Endothelial cell of umbilical vein (primary cell): Measurements from ENCODE around the gene MIA2. TPM values are rescaled to one million over a fixed set of nuclear protein-coding genes. Genes with fewer than 3 reads are reported as not detected.

Experiments used
- BruUV-seq: library from RNA; stranded (reverse); fragments of 400-500 nt; replicated peaks from 2 replicates; lab custom pipeline; 2021; lab: Mats Ljungman, UMichigan
- CTCF ChIA-PET: fragments of 300-600, 350-600 bp; sonication (Branson Sonifier 250); formaldehyde crosslinking; loops from one replicate; lab custom pipeline; 2021; ENCODE audit warnings: antibody characterized with exemption, inconsistent platforms; lab: Charles Lee
- POLR2A ChIA-PET: fragments of 300-600, 350-600 bp; sonication (Branson Sonifier 250); formaldehyde crosslinking; loops from one replicate; lab custom pipeline; 2021; ENCODE audit warnings: antibody characterized with exemption, inconsistent platforms; lab: Charles Lee
- DNase-seq: peaks from one replicate; pipeline ENCODE4 v3.0.0-alpha.2; 2011; ENCODE audit warnings: low read depth, low spot score
- FAIRE-seq: peaks from 2 replicates; lab custom pipeline; 2011; peaks lifted over from hg19 to GRCh38; lab: Jason Lieb, UNC
- H2AFZ ChIP-seq: 2 replicates; pipeline ENCODE4 v1.6.0; 2012; ENCODE audit warnings: low read depth, low read length, control low read depth, inconsistent platforms
- H3K27ac ChIP-seq: 2 replicates; pipeline ENCODE4 v1.5.1; 2011; ENCODE audit warnings: low read depth, mild to moderate bottlenecking, control low read depth, low read length, moderate library complexity; ENCODE audit not compliant: insufficient read depth
- H3K27me3 ChIP-seq, 2 experiments: 2 replicates each; pipeline versions ENCODE4 v1.6.0 to v1.6.1; 2011; ENCODE audit warnings: low read length in 2 of 2, mixed read lengths in 1 of 2; ENCODE audit not compliant: control insufficient read depth in 2 of 2, insufficient read depth in 2 of 2
- H3K36me3 ChIP-seq, 2 experiments: 2 replicates in 1 of 2; 3 replicates in 1 of 2; pipeline ENCODE4 v1.5.1; 2011; ENCODE audit warnings: low read length in 2 of 2, mild to moderate bottlenecking in 1 of 2, moderate library complexity in 1 of 2; ENCODE audit not compliant: control insufficient read depth in 2 of 2, insufficient read depth in 2 of 2; ENCODE audit errors: extremely low read depth in 1 of 2
- H3K4me1 ChIP-seq: 3 replicates; pipeline ENCODE4 v1.5.1; 2011; ENCODE audit warnings: mild to moderate bottlenecking, low read length; ENCODE audit not compliant: control insufficient read depth, insufficient read depth; ENCODE audit errors: extremely low read depth
- H3K4me2 ChIP-seq: 2 replicates; pipeline ENCODE4 v1.6.1; 2011; ENCODE audit warnings: low read length, control low read depth, mixed read lengths; ENCODE audit not compliant: insufficient read depth
- H3K4me3 ChIP-seq, 3 experiments: fragments of 200-600 bp in 1 of 3; sonication (generic), shearing (Covaris generic) in 1 of 3; replicated peaks in 1 of 3; 2 replicates each; pipeline ENCODE4 v1.5.1; 2011 to 2016; ENCODE audit warnings: control low read depth in 3 of 3, low read length in 3 of 3, mild to moderate bottlenecking in 2 of 3, inconsistent platforms in 1 of 3, low read depth in 1 of 3, moderate library complexity in 1 of 3; ENCODE audit not compliant: insufficient read depth in 1 of 3
- H3K79me2 ChIP-seq: 2 replicates; pipeline ENCODE4 v1.6.0; 2012; ENCODE audit warnings: low read length, inconsistent platforms; ENCODE audit not compliant: control insufficient read depth, insufficient read depth
- H3K9ac ChIP-seq: replicated peaks from 2 replicates; pipeline ENCODE3; 2011; ENCODE audit warnings: low read length, control low read depth; ENCODE audit not compliant: insufficient read depth; ENCODE audit errors: extremely low read depth
- H3K9me1 ChIP-seq: replicated peaks from 3 replicates; pipeline ENCODE4 v1.6.0; 2011; ENCODE audit warnings: mild to moderate bottlenecking, low read length; ENCODE audit not compliant: control insufficient read depth, insufficient read depth; ENCODE audit errors: extremely low read depth
- H3K9me3 ChIP-seq: replicated peaks from 2 replicates; pipeline ENCODE4 v1.5.1; 2012; ENCODE audit warnings: low read length, inconsistent platforms; ENCODE audit not compliant: control insufficient read depth, insufficient read depth
- H4K20me1 ChIP-seq: replicated peaks from 2 replicates; pipeline ENCODE3; 2011; ENCODE audit warnings: mild to moderate bottlenecking, low read length; ENCODE audit not compliant: control insufficient read depth, insufficient read depth; ENCODE audit errors: extremely low read depth
- CTCF ChIP-seq, 2 donors: IDR thresholded peaks; 1 replicate in 1 of 2; 2 replicates in 1 of 2; pipeline ENCODE4 v1.5.1; 2011; ENCODE audit warnings: low read length in 2 of 2, mild to moderate bottlenecking in 2 of 2, moderate library complexity in 2 of 2, control low read depth in 1 of 2, inconsistent platforms in 1 of 2, low read depth in 1 of 2; ENCODE audit not compliant: insufficient read depth in 1 of 2; ENCODE audit errors: extremely low read depth in 1 of 2
- EZH2 ChIP-seq: IDR thresholded peaks from 2 replicates; pipeline ENCODE4 v1.6.1; 2012; ENCODE audit warnings: borderline replicate concordance, low read depth, mild to moderate bottlenecking, moderate library complexity, low read length, inconsistent platforms; ENCODE audit not compliant: severe bottlenecking
- FOS ChIP-seq: IDR thresholded peaks from 2 replicates; pipeline ENCODE4 v1.6.1; 2011; ENCODE audit warnings: mild to moderate bottlenecking, low read length, moderate library complexity, borderline replicate concordance; ENCODE audit not compliant: insufficient read depth
- GATA2 ChIP-seq: IDR thresholded peaks from 2 replicates; pipeline ENCODE4 v1.7.0; 2011; ENCODE audit warnings: low read depth, mild to moderate bottlenecking, moderate library complexity, mixed read lengths, low read length; ENCODE audit not compliant: insufficient read length, insufficient read depth
- JUN ChIP-seq: IDR thresholded peaks from 2 replicates; pipeline ENCODE4 v1.6.1; 2011; ENCODE audit warnings: borderline replicate concordance, low read depth; ENCODE audit not compliant: insufficient read length, insufficient read depth
- MAX ChIP-seq: IDR thresholded peaks from 2 replicates; pipeline ENCODE4 v1.6.1; 2011; ENCODE audit not compliant: insufficient read depth, insufficient read length
- MYC ChIP-seq: IDR thresholded peaks from one replicate; pipeline ENCODE4 v1.6.1; 2011; ENCODE audit warnings: mild to moderate bottlenecking, low read depth, low read length
- POLR2A ChIP-seq: IDR thresholded peaks from 2 replicates; pipeline ENCODE4 v1.6.1; 2012; ENCODE audit warnings: low read depth, mild to moderate bottlenecking, control low read depth, low read length
- POLR2AphosphoS5 ChIP-seq: IDR thresholded peaks from 2 replicates; pipeline ENCODE4 v1.6.1; 2012; ENCODE audit warnings: low read depth, mild to moderate bottlenecking, control low read depth, low read length, moderate library complexity; ENCODE audit not compliant: insufficient read depth
- dilution Hi-C: fragments of 300-500 bp; cut with MboI; formaldehyde crosslinking; loops from one replicate; pipeline ENCODE4 v1.15.0; 2019; ENCODE audit warnings: low sequenced_read_pairs; ENCODE audit not compliant: extremely low pct_ligation_motif_present
- intact Hi-C: fragments of 100-400 bp; cut with micrococcal nuclease; formaldehyde crosslinking; loops from one replicate; pipeline ENCODE4 v1.10.0; 2022
- polyA plus RNA-seq, 4 experiments: library from polyadenylated mRNA; depleted of rRNA in 3 of 4; stranded (reverse) in 3 of 4; unstranded in 1 of 4; fragments of >200 nt; gene quantifications; 2 replicates each; pipeline versions ENCODE4 v1.2.1 to v1.2.3, GENCODE V29; 2011 to 2012; ENCODE audit warnings: missing spikeins in 1 of 4
- total RNA-seq: library from RNA; stranded (reverse); gene quantifications from 2 replicates; pipeline ENCODE4 v1.2.3, GENCODE V29; 2021

Gene MIA2
- total and polyA plus RNA-seq, 2 donors (not counting 3 experiments of a cell fraction or from before 2014, with no cell fraction given), result 9.4 to 14.9 TPM

GRCh38 chr14:39322807-39323206, 89.1 kb downstream of the MIA2 start:
- no peaks in the 10 kb centered on the region for H3K27me3 ChIP-seq

GRCh38 chr14:39324097-39324496, 90.4 kb downstream of the MIA2 start:
- TF ChIP-seq MAX (no peak), FOS (no peak), MYC (no peak), CTCF (IDR thresholded peaks at IDR 0.05; ENCODE audit: extremely low read depth in 1 of 2, insufficient read depth in 1 of 2, low read depth in 1 of 2, low read length in 2 of 2) (no peak), GATA2 (no peak), EZH2 (no peak), POLR2AphosphoS5 (no peak)
- POLR2A ChIA-PET, result no interaction called here
- intact Hi-C loops, result no loop called here

More at GRCh38 chr14:39322807-39323206, 89.1 kb downstream of the MIA2 start:
- TF ChIP-seq POLR2A (no peak), FOS (peak; percentile 18), JUN (no peak)
- H3K27ac ChIP-seq, result no peak overlapping the region
- peaks cover 0 to 10% of the 10 kb centered on the region in 2 experiments for H3K36me3 ChIP-seq
- DNase-seq, result peak; percentile 3
- H3K4me3 ChIP-seq, result no peak overlapping the region
- intact Hi-C loops, result no loop called here
- dilution Hi-C loops, result no loop called here
- H3K9me3 ChIP-seq, result no peaks in the 10 kb centered on the region
- ChIA-PET CTCF (interaction anchor here (1.1 kb wide), 1 partner anchor 55 kb away, joined by 4 read pairs; no protein-coding TSS in a partner anchor), POLR2A (no interaction called here)
- no peak overlapping the region for H2AFZ ChIP-seq
- no peaks in the 10 kb centered on the region for H4K20me1 ChIP-seq
- H3K9me1 ChIP-seq, result peaks cover 2% of the 10 kb centered on the region
- H3K79me2 ChIP-seq, result no peaks in the 10 kb centered on the region
- BruUV-seq, result no TSS peak
- no peak overlapping the region for H3K9ac ChIP-seq
- peaks cover 7% of the 10 kb centered on the region for H3K4me1 ChIP-seq
- peak; percentile 74 for FAIRE-seq
- H3K4me2 ChIP-seq, result no peak overlapping the region

More at GRCh38 chr14:39324097-39324496, 90.4 kb downstream of the MIA2 start:
- H3K4me3 ChIP-seq, result no peak overlapping the region
- H4K20me1 ChIP-seq, result no peaks in the 10 kb centered on the region
- DNase-seq (no peak), FAIRE-seq (no peak)
- CTCF ChIA-PET, result interaction anchor here (0.9 to 1.4 kb wide), 2 partner anchors 102 to 166 kb away, joined by 3 to 4 read pairs; no protein-coding TSS in a partner anchor
- H3K79me2 ChIP-seq, result no peaks in the 10 kb centered on the region
- no peak overlapping the region for H3K4me2 ChIP-seq
- BruUV-seq, result no TSS peak
- peaks cover 2% of the 10 kb centered on the region for H3K9me1 ChIP-seq
- H3K27ac ChIP-seq, result no peak overlapping the region
- peaks cover 0 to 10% of the 10 kb centered on the region in 2 experiments for H3K36me3 ChIP-seq
- no peak overlapping the region for H2AFZ ChIP-seq
- H3K27me3 ChIP-seq, result no peaks in the 10 kb centered on the region
- H3K9me3 ChIP-seq, result no peaks in the 10 kb centered on the region
- dilution Hi-C loops, result no loop called here
- no peak overlapping the region for H3K9ac ChIP-seq
- H3K4me1 ChIP-seq, result peaks cover 7% of the 10 kb centered on the region
